CD4-positive, alpha-beta T cell (primary cell): ENCODE measurements around the gene HEATR9. TPM values are rescaled to one million over a fixed set of nuclear protein-coding genes. Genes with fewer than 3 reads are reported as not detected.

Source experiments
- ATAC-seq: fragments of 200-7000 bp; cut with Tn5 transposase; one replicate; pipeline ENCODE4 v1.10.0; 2022; ENCODE audit warnings: mild to moderate bottlenecking; ENCODE audit not compliant: poor library complexity
- CTCF ChIA-PET: fragments of 350-600 bp; sonication (Branson Sonifier 250); formaldehyde crosslinking; loops from one replicate; lab custom pipeline; 2021; ENCODE audit warnings: antibody characterized with exemption, inconsistent platforms; lab: Charles Lee
- POLR2A ChIA-PET: fragments of 350-600 bp; sonication (Branson Sonifier 250); formaldehyde crosslinking; loops from one replicate; lab custom pipeline; 2021; ENCODE audit warnings: antibody characterized with exemption, inconsistent platforms; lab: Charles Lee
- DNase-seq, 14 experiments: peaks; one replicate each; pipeline ENCODE4 v3.0.0-alpha.2; 2013 to 2020; ENCODE audit warnings: mixed read lengths in 2 of 14
- H3K27ac ChIP-seq, 2 donors: one replicate each; pipeline versions ENCODE4 v1.5.1 to v1.7.0; 2013; ENCODE audit warnings: low read length in 2 of 2, low read depth in 1 of 2, mild to moderate bottlenecking in 1 of 2
- H3K27me3 ChIP-seq, 2 experiments: 1 replicate in 1 of 2; 2 replicates in 1 of 2; pipeline versions ENCODE4 v1.6.1 to v1.7.0; 2013; ENCODE audit warnings: low read length in 2 of 2, control low read depth in 1 of 2, mild to moderate bottlenecking in 1 of 2, moderate library complexity in 1 of 2; ENCODE audit not compliant: insufficient read depth in 2 of 2, control insufficient read depth in 1 of 2
- H3K36me3 ChIP-seq: one replicate; pipeline ENCODE4 v1.6.1; 2013; ENCODE audit warnings: low read length, control low read depth; ENCODE audit not compliant: insufficient read depth
- H3K4me1 ChIP-seq: one replicate; pipeline ENCODE4 v1.6.1; 2013; ENCODE audit warnings: low read length, control low read depth; ENCODE audit not compliant: insufficient read depth
- H3K4me3 ChIP-seq: one replicate; pipeline ENCODE4 v1.5.1; 2013; ENCODE audit warnings: mild to moderate bottlenecking, low read length, moderate library complexity
- H3K9me3 ChIP-seq, 2 experiments: 1 replicate in 1 of 2; 2 replicates in 1 of 2; pipeline versions ENCODE4 v1.6.1 to v1.7.0; 2013; ENCODE audit warnings: low read length in 2 of 2, mild to moderate bottlenecking in 2 of 2, control low read depth in 1 of 2, moderate library complexity in 1 of 2; ENCODE audit not compliant: control insufficient read depth in 1 of 2, insufficient read depth in 1 of 2
- H3K27ac Mint-ChIP-seq: one replicate; pipeline ENCODE4 v1.8.0; 2020; ENCODE audit warnings: mixed read lengths
- H3K27me3 Mint-ChIP-seq: one replicate; pipeline ENCODE4 v1.8.0; 2021; ENCODE audit warnings: mixed read lengths
- H3K36me3 Mint-ChIP-seq: one replicate; pipeline ENCODE4 v1.8.0; 2021; ENCODE audit warnings: low read depth, mixed read lengths
- H3K4me1 Mint-ChIP-seq: one replicate; pipeline ENCODE4 v1.8.0; 2021; ENCODE audit warnings: low read depth, mixed read lengths
- H3K4me3 Mint-ChIP-seq: one replicate; pipeline ENCODE4 v1.8.0; 2020; ENCODE audit warnings: mild to moderate bottlenecking, mixed read lengths
- H3K9me3 Mint-ChIP-seq: one replicate; pipeline ENCODE4 v1.8.0; 2020; ENCODE audit warnings: mixed read lengths
- CTCF ChIP-seq: fragments of 200-600 bp; IDR thresholded peaks from one replicate; pipeline ENCODE4 v1.8.0; 2022; ENCODE audit warnings: antibody characterized with exemption, mild to moderate bottlenecking
- intact Hi-C, 2 experiments: fragments of 100-400 bp; cut with DNase I in 1 of 2; cut with micrococcal nuclease in 1 of 2; formaldehyde crosslinking; loops; one replicate each; pipeline versions ENCODE4 v1.15.1 to v1.9.0; 2023 to 2025; cut with DNase I, micrococcal nuclease
- total RNA-seq, 174 experiments: library from RNA in 2 of 174; stranded (reverse) in 2 of 174; gene quantifications; one replicate each; pipeline ENCODE4 v1.2.3 and lab custom pipeline; 2021 to 2026

The HEATR9 gene
- total RNA-seq, 2 experiments from 2014 or later, result 0.47 to 0.61 TPM

- peaks cover 12% of the 10 kb centered on the region for H3K4me1 Mint-ChIP-seq
- Histone ChIP-seq H3K4me3 (no peak overlapping the region), H3K36me3 (peaks cover 70% of the 10 kb centered on the region), H3K4me1 (no peaks in the 10 kb centered on the region), H3K27me3 (no peaks in the 10 kb centered on the region), H3K27ac (no peak overlapping the region), H3K9me3 (no peaks in the 10 kb centered on the region)
- no peak for TF ChIP-seq CTCF
- H3K36me3 Mint-ChIP-seq, result peaks cover 85% of the 10 kb centered on the region
- H3K9me3 Mint-ChIP-seq, result no peaks in the 10 kb centered on the region
- H3K27ac Mint-ChIP-seq, result peak overlapping the region; percentile 9
- ChIA-PET POLR2A (no interaction called here), CTCF (no interaction called here)
- ATAC-seq (no peak), DNase-seq (no peak)
- H3K27me3 Mint-ChIP-seq, result no peaks in the 10 kb centered on the region
- intact Hi-C loops, result loop anchor here in 1 of 2 experiments (5.0 to 10.0 kb wide), 3 partner anchors 96 to 649 kb away; partner anchors contain the start of gene LYZL6
- H3K4me3 Mint-ChIP-seq, result no peak overlapping the region
Measured at GRCh38 chr17:35846055-35846809, 22.5 kb downstream of the HEATR9 start.

- Histone ChIP-seq H3K4me1 (no peaks in the 10 kb centered on the region), H3K27ac (no peak overlapping the region), H3K4me3 (no peak overlapping the region), H3K36me3 (peaks cover 82% of the 10 kb centered on the region), H3K27me3 (no peaks in the 10 kb centered on the region), H3K9me3 (no peaks in the 10 kb centered on the region)
- no peak for TF ChIP-seq CTCF
- no peaks in the 10 kb centered on the region for H3K27me3 Mint-ChIP-seq
- ChIA-PET POLR2A (no interaction called here), CTCF (no interaction called here)
- peak overlapping the region; percentile 19 for H3K27ac Mint-ChIP-seq
- ATAC-seq (no peak), DNase-seq (no peak)
- H3K4me3 Mint-ChIP-seq, result no peak overlapping the region
- H3K36me3 Mint-ChIP-seq, result peaks cover 87% of the 10 kb centered on the region
- H3K4me1 Mint-ChIP-seq, result peaks cover 8% of the 10 kb centered on the region
- intact Hi-C loops, result loop anchor here in 1 of 2 experiments (10.0 kb wide), 2 partner anchors 300 to 650 kb away; no protein-coding TSS in a partner anchor
- no peaks in the 10 kb centered on the region for H3K9me3 Mint-ChIP-seq
Measured at GRCh38 chr17:35844547-35844946, 24.1 kb downstream of the HEATR9 start.

GRCh38 chr17:35843698-35844097, 25.0 kb downstream of the HEATR9 start:
- ChIA-PET CTCF (no interaction called here), POLR2A (no interaction called here)
- Mint-ChIP-seq H3K27ac (peak overlapping the region; percentile 19), H3K9me3 (no peaks in the 10 kb centered on the region), H3K4me1 (peaks cover 5% of the 10 kb centered on the region), H3K4me3 (no peak overlapping the region), H3K27me3 (no peaks in the 10 kb centered on the region), H3K36me3 (peaks cover 82% of the 10 kb centered on the region)
- intact Hi-C loops, result loop anchor here in 1 of 2 experiments (10.0 kb wide), 2 partner anchors 301 to 651 kb away; no protein-coding TSS in a partner anchor
- no peaks in the 10 kb centered on the region for H3K9me3 ChIP-seq
- H3K27me3 ChIP-seq, result no peaks in the 10 kb centered on the region
- H3K36me3 ChIP-seq, result peaks cover 89% of the 10 kb centered on the region
- H3K27ac ChIP-seq, result no peak overlapping the region
- no peak for TF ChIP-seq CTCF
- no peak for DNase-seq
- H3K4me3 ChIP-seq, result no peak overlapping the region
- ATAC-seq, result no peak
- H3K4me1 ChIP-seq, result no peaks in the 10 kb centered on the region
